8988T (cell line): ENCODE data around the gene NKX2-8.

ENCODE experiments used
- DNase-seq: peaks from one replicate; pipeline ENCODE4 v3.0.0; 2011

NKX2-8 gene

GRCh38 chr14:36582011-36582873 is at the start of gene NKX2-8:
TSS of gene NKX2-8 (minus strand) at chr14:36582614. CDS start at chr14:36582389, 225 bp downstream.
- DNase-seq = peak; percentile 83

DNA sequence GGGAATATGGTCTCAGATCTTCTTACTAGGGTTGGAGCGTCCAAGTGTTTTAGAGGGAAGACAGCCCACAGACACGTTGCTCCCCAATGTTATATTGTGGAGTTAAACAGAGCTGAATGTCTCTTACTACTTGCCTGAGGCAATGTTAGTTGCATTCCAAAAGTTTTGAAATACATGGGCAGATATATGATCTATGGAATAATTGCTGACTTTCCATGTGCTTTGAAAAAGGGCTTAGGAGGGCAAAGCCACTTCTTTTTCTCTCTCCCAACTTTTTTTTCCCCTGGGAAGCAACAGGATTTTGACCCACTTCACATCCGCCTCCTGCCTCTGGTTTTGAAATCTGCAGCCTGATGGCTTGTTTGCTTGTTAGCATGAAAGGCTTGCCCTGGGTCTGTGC is 45.6 kb upstream of the NKX2-8 start:
- DNase-seq = no peak

- no peak for DNase-seq
Measured at GRCh38 chr14:36626151-36626550, 43.7 kb upstream of the NKX2-8 start.

DNA sequence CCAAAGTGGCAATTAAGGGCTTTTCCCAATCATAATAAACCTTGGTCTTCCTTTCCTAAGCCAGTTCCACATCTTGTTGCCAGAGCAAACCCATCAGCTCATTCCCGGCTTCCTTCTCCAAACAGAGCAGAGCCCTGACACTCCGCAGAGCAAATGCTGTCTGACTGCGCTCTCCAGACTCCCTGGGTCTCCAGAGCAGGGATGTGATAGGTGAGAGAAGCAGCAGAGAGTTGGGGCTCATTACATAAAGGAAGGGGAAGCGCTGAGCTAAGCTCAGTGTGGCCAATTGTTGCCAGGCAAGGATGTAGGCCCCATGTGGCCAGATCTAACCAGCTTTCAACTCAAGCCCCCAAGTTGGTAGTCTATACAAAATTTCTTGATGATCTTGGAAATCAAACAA is 43.0 kb upstream of the NKX2-8 start:
- DNase-seq = no peak

GRCh38 chr14:36625014-36625413 is 42.6 kb upstream of the NKX2-8 start:
- no peak for DNase-seq

- DNase-seq = no peak
Measured at GRCh38 chr14:36619853-36620252, 37.4 kb upstream of the NKX2-8 start.

DNA sequence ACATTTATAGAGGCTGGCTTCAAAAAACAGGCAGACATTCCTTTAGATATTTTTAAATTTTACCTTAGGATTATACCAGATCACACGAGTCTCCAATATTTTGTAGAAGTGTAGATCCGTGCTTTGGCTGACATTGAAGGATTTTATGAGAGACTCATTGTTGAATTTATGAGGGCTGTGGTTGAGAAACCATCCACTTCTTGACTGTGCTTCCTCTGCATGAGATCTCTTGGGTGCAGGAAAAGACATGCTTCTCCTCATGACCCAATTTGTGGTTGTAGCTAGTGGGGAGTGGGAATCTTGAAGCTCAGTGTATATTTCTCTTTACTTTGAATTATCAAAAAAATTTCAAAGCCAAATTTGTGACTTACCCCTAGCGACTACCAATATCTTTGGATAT is 36.7 kb upstream of the NKX2-8 start:
- DNase-seq = no peak

DNA sequence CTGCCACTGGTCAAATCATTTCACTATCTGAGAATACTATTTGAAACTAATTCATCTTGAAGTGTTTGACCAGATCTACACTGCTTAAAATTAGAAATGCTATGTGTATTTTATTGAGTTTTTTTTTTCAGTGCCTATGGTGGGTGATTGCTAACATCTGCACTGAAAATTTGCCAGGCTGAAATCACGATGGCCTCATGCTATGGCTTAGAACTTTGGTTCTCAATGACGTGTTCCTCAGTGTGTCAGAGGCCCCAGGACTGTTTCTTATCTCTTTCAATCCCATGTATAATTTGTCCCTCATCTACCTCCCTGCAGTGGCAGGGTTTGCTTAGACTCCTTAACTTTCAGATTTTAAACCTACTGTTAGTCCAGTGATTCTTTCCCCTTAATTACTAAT is 36.2 kb upstream of the NKX2-8 start:
- DNase-seq = no peak

GRCh38 chr14:36617824-36618223 is 35.4 kb upstream of the NKX2-8 start:
- DNase-seq = no peak

DNA sequence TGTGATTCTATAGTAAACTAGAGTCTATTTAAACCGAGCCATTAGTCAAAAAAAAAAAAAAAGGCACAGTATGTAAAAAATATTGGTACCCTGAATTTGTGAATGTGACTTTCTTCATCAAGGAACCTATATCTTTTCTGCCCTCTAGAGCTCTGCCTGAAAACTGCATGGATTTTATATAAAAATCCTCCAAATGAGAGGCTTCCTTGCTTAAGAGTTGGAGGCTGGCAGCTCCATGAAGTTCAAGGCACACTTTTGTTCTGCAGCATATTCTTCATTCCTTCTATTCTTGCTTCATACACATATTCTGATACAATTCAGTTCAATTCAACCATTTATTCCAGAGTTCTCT is 23.1 kb upstream of the NKX2-8 start:
- no peak for DNase-seq

GRCh38 chr14:36604757-36605505 is 22.5 kb upstream of the NKX2-8 start:
- DNase-seq = no peak

- no peak for DNase-seq
Measured at GRCh38 chr14:36600431-36600830, 18.0 kb upstream of the NKX2-8 start.

DNA sequence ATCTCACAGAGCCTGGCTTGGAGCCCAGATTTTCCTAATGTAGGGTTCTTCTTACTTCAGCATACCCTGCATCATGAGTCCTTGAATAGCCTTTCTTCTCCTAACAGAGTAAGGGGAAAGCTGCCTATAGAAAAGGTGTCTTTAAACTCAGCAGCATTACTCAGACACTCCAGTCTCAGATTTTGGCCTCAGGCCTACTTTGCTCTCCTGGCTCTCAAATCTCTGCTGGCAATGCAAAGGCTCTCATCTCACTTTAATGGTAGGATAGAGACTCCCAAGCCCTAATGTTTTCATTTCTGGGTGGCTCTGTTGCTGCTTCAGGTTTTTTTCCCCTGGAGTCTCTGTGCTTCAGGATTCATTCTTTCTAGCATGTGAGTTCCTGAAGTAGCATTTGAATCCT is 9.1 kb upstream of the NKX2-8 start:
- DNase-seq = no peak

DNA sequence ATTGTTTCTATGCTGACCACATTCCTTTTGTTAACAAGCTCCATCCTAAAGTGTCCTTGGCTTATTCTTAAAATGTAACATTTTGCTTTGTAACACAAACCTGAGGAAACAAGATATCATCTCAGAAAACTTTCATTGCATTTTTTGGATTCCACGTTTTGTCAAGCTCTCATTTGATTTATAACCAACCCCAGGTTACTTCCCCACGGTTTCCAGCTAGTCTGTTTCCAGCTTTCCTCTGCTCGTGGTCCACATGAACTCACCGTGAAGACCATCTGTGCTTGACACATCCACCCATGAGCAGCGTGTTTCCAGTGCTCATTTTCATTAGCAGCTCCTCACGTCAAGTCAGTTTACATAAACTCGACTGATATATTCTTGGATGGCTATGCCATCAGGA is 6.4 kb upstream of the NKX2-8 start:
- DNase-seq = no peak

DNA sequence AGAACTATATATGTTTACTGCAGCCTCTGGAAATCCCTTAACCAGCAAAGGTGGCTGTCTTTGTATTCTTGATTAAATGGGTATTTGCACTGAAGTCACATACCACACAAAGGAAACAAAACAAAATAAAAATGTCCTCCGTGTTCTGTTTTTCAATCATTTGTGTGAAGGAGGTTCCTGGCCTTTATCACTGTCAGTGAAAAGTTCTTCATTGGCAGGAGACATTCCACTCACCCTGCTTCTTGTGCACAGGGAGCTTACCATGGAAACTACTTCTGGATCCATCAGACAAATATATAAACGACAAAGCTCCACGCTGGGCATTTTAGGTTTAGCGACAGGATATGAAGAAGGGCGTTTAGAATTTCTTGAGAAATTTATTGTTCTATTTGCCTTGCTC is 5.7 kb upstream of the NKX2-8 start:
- DNase-seq = no peak

DNA sequence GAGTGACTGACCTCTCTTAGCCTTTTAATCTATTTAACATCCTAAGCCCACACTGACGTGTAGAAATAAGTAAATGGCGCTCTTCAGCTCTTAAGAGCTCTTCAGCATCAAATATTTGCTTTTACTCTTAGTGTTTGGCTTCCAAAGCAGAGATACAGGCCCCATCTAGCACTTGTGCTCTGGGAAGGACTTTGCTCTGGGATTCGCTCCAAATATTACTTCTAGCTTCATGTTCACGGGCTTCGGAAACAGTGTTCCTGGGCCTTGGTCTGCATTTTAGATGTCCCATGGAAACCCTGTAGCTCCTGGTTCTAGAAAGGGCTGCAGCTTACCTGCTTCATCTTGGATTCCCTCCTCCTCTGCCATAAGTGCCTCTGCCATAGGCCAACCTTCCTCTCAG is 2.7 kb upstream of the NKX2-8 start:
- DNase-seq = no peak

DNA sequence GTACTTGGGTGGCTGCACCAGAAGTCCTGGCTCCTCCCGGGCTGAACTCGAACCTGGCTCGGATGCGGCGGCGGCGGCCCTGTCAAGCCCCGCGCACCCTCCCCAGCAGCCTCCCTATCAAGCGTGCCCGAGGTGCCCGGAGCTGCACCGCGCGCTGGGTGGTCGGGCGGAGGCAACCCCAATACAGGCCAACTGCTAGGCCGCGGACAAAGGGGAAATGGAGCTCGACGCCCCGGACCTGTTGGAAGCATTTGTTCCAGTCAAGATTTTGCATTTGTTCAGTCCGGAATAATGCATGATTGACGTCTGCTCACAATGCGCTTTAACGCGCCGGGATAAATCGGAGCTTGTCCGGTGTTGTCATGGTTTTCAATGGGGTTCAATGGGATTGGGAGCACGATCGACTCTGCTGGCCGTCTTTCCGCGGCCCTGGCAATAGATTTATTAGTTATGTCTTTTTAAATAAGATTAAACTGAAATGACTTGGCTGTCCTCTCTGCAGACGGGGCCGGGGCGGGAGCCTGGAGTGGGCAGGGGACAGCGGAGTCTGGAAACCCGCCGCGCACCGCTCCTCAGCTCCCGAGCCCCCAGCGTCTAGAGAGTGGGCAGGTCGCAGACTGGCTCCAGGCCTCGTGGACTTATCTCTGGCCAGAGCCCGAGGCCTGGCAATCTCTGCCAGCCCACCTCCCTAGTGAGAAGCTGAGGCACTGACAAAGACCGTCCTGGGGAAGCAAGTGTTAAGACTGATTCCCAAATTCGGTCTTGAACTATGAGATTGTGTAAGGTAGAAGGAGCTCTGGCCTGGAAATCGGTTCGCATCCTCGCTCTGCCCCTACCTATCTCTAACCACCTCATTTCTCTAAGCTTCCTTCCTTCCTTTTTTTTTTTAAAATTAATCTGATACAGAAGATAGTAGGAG is 1.7 kb upstream of the NKX2-8 start:
- no peak for DNase-seq

DNA sequence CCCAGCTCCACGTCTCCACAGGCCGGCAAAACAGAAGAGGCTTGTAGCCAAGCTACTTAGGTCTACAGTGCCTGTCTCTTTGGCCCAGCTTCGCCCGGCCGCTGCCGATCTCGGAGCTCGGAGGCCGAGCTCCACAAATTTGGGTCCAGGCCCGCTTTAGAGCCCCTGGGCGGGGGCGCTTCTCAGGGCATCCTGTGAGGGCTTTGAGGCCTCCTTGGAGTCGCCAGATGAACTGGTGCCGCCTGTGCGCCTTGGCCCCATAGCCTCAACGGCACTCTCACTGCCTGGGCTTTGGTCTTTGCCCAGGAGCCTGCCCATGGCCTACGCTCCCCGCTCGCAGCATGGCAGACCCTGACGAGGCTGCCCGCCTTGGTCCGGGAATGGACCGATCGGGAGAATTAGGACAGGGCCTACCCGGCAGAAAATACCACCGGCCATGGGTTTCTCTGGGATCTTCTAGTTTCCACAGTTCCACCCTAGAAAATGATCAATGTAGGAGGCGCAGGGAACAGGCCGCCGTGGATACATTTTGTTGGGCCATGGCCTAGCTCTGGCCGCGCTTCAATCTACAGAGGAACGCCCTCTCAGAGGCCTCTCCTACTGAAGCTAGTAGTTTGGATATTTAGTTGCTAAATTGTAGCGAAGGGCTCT is 953 bp upstream of the NKX2-8 start:
- no peak for DNase-seq

DNA sequence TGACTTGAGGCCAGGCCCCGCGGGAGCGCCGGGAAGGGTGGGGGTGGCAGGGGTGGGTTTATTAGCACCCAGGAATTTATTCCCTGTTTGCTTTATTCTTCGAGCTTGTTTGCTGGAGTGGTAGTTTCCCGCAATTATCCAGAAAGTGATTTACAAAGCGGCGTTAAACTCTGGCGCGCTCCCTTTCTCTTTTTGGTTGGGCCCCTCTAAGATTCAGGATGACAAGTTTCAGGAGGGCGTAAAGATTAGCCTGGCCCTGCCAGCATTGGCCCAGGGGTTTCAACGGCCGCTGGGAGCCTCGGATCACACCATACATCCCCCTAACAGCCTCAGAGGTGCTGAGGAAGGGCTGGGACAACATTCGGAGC is 444 bp upstream of the NKX2-8 start:
- DNase-seq = no peak

GRCh38 chr14:36580856-36581831 is 1.3 kb downstream of the NKX2-8 start:
- DNase-seq = peak; percentile 47

DNA sequence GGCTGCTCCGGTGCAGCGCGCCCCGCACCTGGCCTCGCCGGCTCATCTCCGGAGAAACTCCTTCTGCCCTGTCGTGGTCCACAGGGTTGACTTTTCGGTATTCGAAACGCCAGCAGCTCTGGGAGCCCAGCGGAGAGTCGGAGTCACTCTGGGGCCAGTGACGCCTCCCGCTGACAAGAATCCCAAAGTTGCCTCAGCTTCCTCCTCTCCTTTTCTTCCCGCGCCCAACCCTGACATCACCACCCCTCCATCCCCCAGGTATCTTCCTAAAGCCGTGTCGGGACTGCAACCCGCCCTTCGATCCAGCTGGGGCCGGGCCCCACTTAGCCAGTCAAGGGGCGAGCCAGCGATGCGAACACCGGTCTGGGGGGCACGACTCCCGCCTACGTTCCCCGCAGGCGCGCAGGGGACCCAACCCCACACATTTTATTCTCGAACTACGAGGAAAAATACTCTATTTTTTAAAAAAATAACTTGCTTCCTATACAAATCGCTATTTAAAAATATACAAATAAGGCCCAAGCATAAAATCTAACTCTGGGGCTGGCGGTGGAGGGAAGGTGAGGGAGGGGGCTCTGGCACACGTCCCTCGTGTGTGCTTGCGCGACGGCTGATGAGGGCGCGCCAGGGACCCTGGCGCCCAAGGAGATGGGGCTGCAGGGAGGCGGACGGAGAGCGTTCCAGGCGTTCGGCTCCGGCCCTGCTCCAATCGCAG is 2.1 kb downstream of the NKX2-8 start:
- DNase-seq = no peak
